ENCODE data around the gene EXOC2.

EXOC2 gene

GRCh38 chr6:540490-540889 is 152.4 kb downstream of the EXOC2 start:
- no peaks in the 10 kb centered on the region for H3K4me1 ChIP-seq (ENCODE audit: insufficient read depth, low read length)
- H3K9me3 ChIP-seq (ENCODE audit: low read length): no peaks in the 10 kb centered on the region
- no peak overlapping the region for H3K27ac ChIP-seq (ENCODE audit: low read depth, low read length)
- H3K4me3 ChIP-seq (ENCODE audit: low read depth in 1 of 2, low read length in 2 of 2): no peak overlapping the region
- H3K27me3 ChIP-seq (ENCODE audit: control insufficient read depth in 1 of 2, insufficient read depth in 2 of 2, low read length in 2 of 2): no peaks in the 10 kb centered on the region
- peaks cover 30% of the 10 kb centered on the region for H3K36me3 ChIP-seq (ENCODE audit: insufficient read depth, low read length)
- no peak overlapping the region for H3K9ac ChIP-seq (ENCODE audit: low read length)

GRCh38 chr6:537114-537513 is 155.8 kb downstream of the EXOC2 start:
- Histone ChIP-seq H3K9ac (ENCODE audit: low read length) (no peak overlapping the region), H3K27ac (ENCODE audit: low read depth, low read length) (no peak overlapping the region), H3K36me3 (ENCODE audit: insufficient read depth, low read length) (peaks cover 10% of the 10 kb centered on the region), H3K4me3 (ENCODE audit: low read depth in 1 of 2, low read length in 2 of 2) (no peak overlapping the region), H3K27me3 (ENCODE audit: control insufficient read depth in 1 of 2, insufficient read depth in 2 of 2, low read length in 2 of 2) (no peaks in the 10 kb centered on the region), H3K9me3 (ENCODE audit: low read length) (no peaks in the 10 kb centered on the region), H3K4me1 (ENCODE audit: insufficient read depth, low read length) (no peaks in the 10 kb centered on the region)

- peaks cover 9% of the 10 kb centered on the region for H3K36me3 ChIP-seq (ENCODE audit: insufficient read depth, low read length)
- no peaks in the 10 kb centered on the region for H3K9me3 ChIP-seq (ENCODE audit: low read length)
- H3K4me3 ChIP-seq (ENCODE audit: low read depth in 1 of 2, low read length in 2 of 2): no peak overlapping the region
- no peaks in the 10 kb centered on the region for H3K4me1 ChIP-seq (ENCODE audit: insufficient read depth, low read length)
- no peak overlapping the region for H3K27ac ChIP-seq (ENCODE audit: low read depth, low read length)
- H3K9ac ChIP-seq (ENCODE audit: low read length): no peak overlapping the region
- H3K27me3 ChIP-seq (ENCODE audit: control insufficient read depth in 1 of 2, insufficient read depth in 2 of 2, low read length in 2 of 2): no peaks in the 10 kb centered on the region
Measured at GRCh38 chr6:530425-530824, 162.5 kb downstream of the EXOC2 start.

- Histone ChIP-seq H3K27me3 (ENCODE audit: control insufficient read depth in 1 of 2, insufficient read depth in 2 of 2, low read length in 2 of 2) (no peaks in the 10 kb centered on the region), H3K4me3 (ENCODE audit: low read depth in 1 of 2, low read length in 2 of 2) (no peak overlapping the region), H3K9me3 (ENCODE audit: low read length) (no peaks in the 10 kb centered on the region), H3K4me1 (ENCODE audit: insufficient read depth, low read length) (no peaks in the 10 kb centered on the region), H3K9ac (ENCODE audit: low read length) (no peak overlapping the region), H3K36me3 (ENCODE audit: insufficient read depth, low read length) (peaks cover 9% of the 10 kb centered on the region), H3K27ac (ENCODE audit: low read depth, low read length) (no peak overlapping the region)
Measured at GRCh38 chr6:528989-529388, 163.9 kb downstream of the EXOC2 start.

GRCh38 chr6:527989-528673 is 164.8 kb downstream of the EXOC2 start:
- no peak overlapping the region for H3K27ac ChIP-seq (ENCODE audit: low read depth, low read length)
- H3K4me3 ChIP-seq (ENCODE audit: low read depth in 1 of 2, low read length in 2 of 2): no peak overlapping the region
- peaks cover 9% of the 10 kb centered on the region for H3K36me3 ChIP-seq (ENCODE audit: insufficient read depth, low read length)
- H3K4me1 ChIP-seq (ENCODE audit: insufficient read depth, low read length): no peaks in the 10 kb centered on the region
- H3K27me3 ChIP-seq (ENCODE audit: control insufficient read depth in 1 of 2, insufficient read depth in 2 of 2, low read length in 2 of 2): no peaks in the 10 kb centered on the region
- H3K9me3 ChIP-seq (ENCODE audit: low read length): no peaks in the 10 kb centered on the region
- H3K9ac ChIP-seq (ENCODE audit: low read length): no peak overlapping the region

- H3K9me3 ChIP-seq (ENCODE audit: low read length): no peaks in the 10 kb centered on the region
Measured at GRCh38 chr6:524803-525202, 168.1 kb downstream of the EXOC2 start.

GRCh38 chr6:520820-521219 is 172.1 kb downstream of the EXOC2 start:
- Histone ChIP-seq H3K4me3 (ENCODE audit: low read depth in 1 of 2, low read length in 2 of 2) (no peak overlapping the region), H3K9ac (ENCODE audit: low read length) (no peak overlapping the region), H3K27ac (ENCODE audit: low read depth, low read length) (no peak overlapping the region), H3K27me3 (ENCODE audit: control insufficient read depth in 1 of 2, insufficient read depth in 2 of 2, low read length in 2 of 2) (no peaks in the 10 kb centered on the region), H3K4me1 (ENCODE audit: insufficient read depth, low read length) (no peaks in the 10 kb centered on the region), H3K36me3 (ENCODE audit: insufficient read depth, low read length) (peaks cover 11% of the 10 kb centered on the region), H3K9me3 (ENCODE audit: low read length) (no peaks in the 10 kb centered on the region)

More at GRCh38 chr6:524803-525202, 168.1 kb downstream of the EXOC2 start:
- H3K4me3 ChIP-seq (ENCODE audit: low read depth in 1 of 2, low read length in 2 of 2): no peak overlapping the region
- H3K27me3 ChIP-seq (ENCODE audit: control insufficient read depth in 1 of 2, insufficient read depth in 2 of 2, low read length in 2 of 2): no peaks in the 10 kb centered on the region
- H3K4me1 ChIP-seq (ENCODE audit: insufficient read depth, low read length): no peaks in the 10 kb centered on the region
- peaks cover 11% of the 10 kb centered on the region for H3K36me3 ChIP-seq (ENCODE audit: insufficient read depth, low read length)
- H3K9ac ChIP-seq (ENCODE audit: low read length): no peak overlapping the region
- no peak overlapping the region for H3K27ac ChIP-seq (ENCODE audit: low read depth, low read length)

- Histone ChIP-seq H3K9ac (ENCODE audit: low read length) (no peak overlapping the region), H3K36me3 (ENCODE audit: insufficient read depth, low read length) (peaks cover 11% of the 10 kb centered on the region), H3K27ac (ENCODE audit: low read depth, low read length) (no peak overlapping the region), H3K4me3 (ENCODE audit: low read depth in 1 of 2, low read length in 2 of 2) (no peak overlapping the region), H3K9me3 (ENCODE audit: low read length) (no peaks in the 10 kb centered on the region), H3K27me3 (ENCODE audit: control insufficient read depth in 1 of 2, insufficient read depth in 2 of 2, low read length in 2 of 2) (no peaks in the 10 kb centered on the region), H3K4me1 (ENCODE audit: insufficient read depth, low read length) (no peaks in the 10 kb centered on the region)
Measured at GRCh38 chr6:518218-518617, 174.7 kb downstream of the EXOC2 start.

GRCh38 chr6:516213-516612 is 176.7 kb downstream of the EXOC2 start:
- no peak overlapping the region for H3K27ac ChIP-seq (ENCODE audit: low read depth, low read length)
- no peaks in the 10 kb centered on the region for H3K4me1 ChIP-seq (ENCODE audit: insufficient read depth, low read length)
- H3K36me3 ChIP-seq (ENCODE audit: insufficient read depth, low read length): no peaks in the 10 kb centered on the region
- no peaks in the 10 kb centered on the region for H3K27me3 ChIP-seq (ENCODE audit: control insufficient read depth in 1 of 2, insufficient read depth in 2 of 2, low read length in 2 of 2)
- H3K9ac ChIP-seq (ENCODE audit: low read length): no peak overlapping the region
- H3K9me3 ChIP-seq (ENCODE audit: low read length): no peaks in the 10 kb centered on the region
- no peak overlapping the region for H3K4me3 ChIP-seq (ENCODE audit: low read depth in 1 of 2, low read length in 2 of 2)

GRCh38 chr6:515267-515666 is 177.7 kb downstream of the EXOC2 start:
- no peak overlapping the region for H3K27ac ChIP-seq (ENCODE audit: low read depth, low read length)

GRCh38 chr6:514396-514978 is 178.5 kb downstream of the EXOC2 start:
- H3K36me3 ChIP-seq (ENCODE audit: insufficient read depth, low read length): no peaks in the 10 kb centered on the region
- H3K9ac ChIP-seq (ENCODE audit: low read length): no peak overlapping the region
- no peaks in the 10 kb centered on the region for H3K27me3 ChIP-seq (ENCODE audit: control insufficient read depth in 1 of 2, insufficient read depth in 2 of 2, low read length in 2 of 2)
- H3K4me3 ChIP-seq (ENCODE audit: low read depth in 1 of 2, low read length in 2 of 2): no peak overlapping the region
- H3K27ac ChIP-seq (ENCODE audit: low read depth, low read length): no peak overlapping the region
- no peaks in the 10 kb centered on the region for H3K4me1 ChIP-seq (ENCODE audit: insufficient read depth, low read length)
- no peaks in the 10 kb centered on the region for H3K9me3 ChIP-seq (ENCODE audit: low read length)

More at GRCh38 chr6:515267-515666, 177.7 kb downstream of the EXOC2 start:
- H3K4me3 ChIP-seq (ENCODE audit: low read depth in 1 of 2, low read length in 2 of 2): no peak overlapping the region
- H3K27me3 ChIP-seq (ENCODE audit: control insufficient read depth in 1 of 2, insufficient read depth in 2 of 2, low read length in 2 of 2): no peaks in the 10 kb centered on the region
- H3K9ac ChIP-seq (ENCODE audit: low read length): no peak overlapping the region
- H3K4me1 ChIP-seq (ENCODE audit: insufficient read depth, low read length): no peaks in the 10 kb centered on the region
- H3K9me3 ChIP-seq (ENCODE audit: low read length): no peaks in the 10 kb centered on the region
- H3K36me3 ChIP-seq (ENCODE audit: insufficient read depth, low read length): no peaks in the 10 kb centered on the region

- Histone ChIP-seq H3K27ac (ENCODE audit: low read depth, low read length) (no peak overlapping the region), H3K36me3 (ENCODE audit: insufficient read depth, low read length) (no peaks in the 10 kb centered on the region)
Measured at GRCh38 chr6:513961-514360, 179.0 kb downstream of the EXOC2 start.

More at GRCh38 chr6:513961-514360, 179.0 kb downstream of the EXOC2 start:
- Histone ChIP-seq H3K9ac (ENCODE audit: low read length) (no peak overlapping the region), H3K4me3 (ENCODE audit: low read depth in 1 of 2, low read length in 2 of 2) (no peak overlapping the region), H3K4me1 (ENCODE audit: insufficient read depth, low read length) (no peaks in the 10 kb centered on the region), H3K9me3 (ENCODE audit: low read length) (no peaks in the 10 kb centered on the region), H3K27me3 (ENCODE audit: control insufficient read depth in 1 of 2, insufficient read depth in 2 of 2, low read length in 2 of 2) (no peaks in the 10 kb centered on the region)

Data from muscle layer of colon (tissue), 2 donors.